Right lobe of liver (tissue), 4 donors: ENCODE data around the gene KLHDC10.
A peak's percentile ranks its signal among the peaks of the same experiment; 100 is the strongest.

ENCODE experiments used
- CTCF ChIP-seq, 4 donors: fragments of 200-600 bp in 3 of 4; fragments of 450-650 bp in 1 of 4; IDR thresholded peaks; one replicate each; pipeline versions ENCODE4 v1.5.1 to v1.8.0; 2016 to 2022; ENCODE audit warnings: antibody characterized with exemption in 4 of 4, mild to moderate bottlenecking in 2 of 4
- POLR2A ChIP-seq: fragments of 450-650 bp; IDR thresholded peaks from one replicate; pipeline ENCODE4 v1.6.1; 2017; ENCODE audit warnings: antibody characterized with exemption, mild to moderate bottlenecking
- donor health status: DM: no; HTN: no; CAD: no.
- donor health status: DM: no; HTN: no; CAD: no.
- donor health status: DM: no; HTN: yes; CAD: no.

- TF ChIP-seq CTCF (IDR thresholded peaks at IDR 0.05) = no peak
- peak; percentile 25 for TF ChIP-seq POLR2A
Measured at GRCh38 chr7:130069978-130070860, at the start of gene KLHDC10.
